HG03521 (cell line): Measurements from ENCODE around the gene GNAO1.

ENCODE experiments used
- ATAC-seq: cut with Tn5 transposase; IDR thresholded peaks from one replicate; pipeline ENCODE4 v1.9.1; 2021; ENCODE audit warnings: mild to moderate bottlenecking, moderate library complexity; ENCODE audit not compliant: unreplicated experiment

GNAO1 gene

DNA sequence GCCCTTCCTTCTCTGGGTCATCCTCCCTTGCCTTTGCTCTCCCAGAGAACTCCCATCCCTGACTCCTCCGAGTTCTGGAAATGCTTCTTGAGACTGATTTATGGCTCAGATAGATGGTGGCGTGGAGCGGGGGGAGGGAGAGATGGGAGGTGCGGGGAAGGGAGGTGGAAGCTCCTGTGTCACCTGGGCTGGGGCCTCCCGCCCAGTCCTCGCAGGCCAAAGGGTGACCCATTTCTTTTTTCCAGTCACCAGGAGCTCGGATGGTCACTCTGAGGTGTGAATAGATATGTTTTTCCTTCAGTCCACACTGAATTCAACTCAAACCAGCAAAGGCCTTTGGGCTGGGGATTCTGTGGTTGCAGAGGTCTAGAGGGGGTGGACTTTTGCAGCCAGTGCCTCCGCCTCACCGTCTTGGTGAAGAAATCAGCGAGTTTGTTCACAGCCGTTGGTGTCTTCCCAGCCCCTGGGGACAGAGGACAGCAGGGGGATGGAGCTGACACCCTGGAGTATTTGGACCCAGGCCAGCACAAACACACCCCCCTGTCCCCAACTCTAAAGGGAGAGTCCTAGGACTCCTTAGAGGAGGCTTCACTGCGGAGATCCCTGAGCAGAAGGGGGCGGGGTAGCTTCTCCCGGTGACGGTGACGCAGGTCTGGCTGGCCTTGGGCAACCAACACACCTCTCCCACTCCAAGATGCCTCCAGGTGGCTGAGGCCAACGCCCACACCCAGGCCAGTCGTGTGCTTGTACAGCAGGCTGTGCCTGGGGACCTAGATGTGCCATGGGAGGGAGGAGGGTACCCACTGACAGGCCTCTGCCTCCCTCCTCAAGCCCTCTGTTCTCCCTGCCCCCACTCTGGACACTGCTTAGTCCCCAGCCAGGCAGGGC is 153.5 kb downstream of the GNAO1 start:
- no peak for ATAC-seq

DNA sequence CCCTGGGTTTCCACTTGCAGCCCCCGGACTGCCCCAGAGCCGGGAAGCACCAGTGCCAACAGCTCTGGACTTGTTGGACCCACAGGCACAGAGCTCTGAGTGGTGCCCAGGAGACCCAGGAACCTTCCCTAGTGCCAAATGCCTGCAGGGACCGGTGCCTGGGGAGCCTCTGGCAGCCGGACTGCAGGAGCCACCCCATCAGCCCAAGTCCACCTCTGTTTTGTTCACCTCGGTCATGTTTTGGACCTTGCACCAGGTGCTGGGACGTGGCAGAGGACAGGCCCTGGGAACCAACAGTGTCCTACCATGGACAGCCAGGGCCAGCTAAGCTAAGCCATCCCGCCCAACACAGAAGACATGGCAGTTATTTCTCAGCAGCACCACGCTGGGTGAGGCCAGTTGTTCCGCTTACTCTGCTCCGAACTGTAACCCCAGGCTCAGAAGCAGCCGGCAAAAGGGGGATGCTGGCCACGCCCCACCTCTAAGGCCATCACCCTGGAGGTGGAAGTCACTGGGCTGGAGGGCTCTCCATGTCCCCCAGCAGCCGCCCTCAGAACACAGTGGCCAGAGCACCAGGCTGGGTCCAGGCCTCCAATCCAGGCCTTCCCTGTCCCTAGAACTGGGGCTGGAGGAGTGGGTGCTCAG is 154.2 kb downstream of the GNAO1 start:
- ATAC-seq: no peak

DNA sequence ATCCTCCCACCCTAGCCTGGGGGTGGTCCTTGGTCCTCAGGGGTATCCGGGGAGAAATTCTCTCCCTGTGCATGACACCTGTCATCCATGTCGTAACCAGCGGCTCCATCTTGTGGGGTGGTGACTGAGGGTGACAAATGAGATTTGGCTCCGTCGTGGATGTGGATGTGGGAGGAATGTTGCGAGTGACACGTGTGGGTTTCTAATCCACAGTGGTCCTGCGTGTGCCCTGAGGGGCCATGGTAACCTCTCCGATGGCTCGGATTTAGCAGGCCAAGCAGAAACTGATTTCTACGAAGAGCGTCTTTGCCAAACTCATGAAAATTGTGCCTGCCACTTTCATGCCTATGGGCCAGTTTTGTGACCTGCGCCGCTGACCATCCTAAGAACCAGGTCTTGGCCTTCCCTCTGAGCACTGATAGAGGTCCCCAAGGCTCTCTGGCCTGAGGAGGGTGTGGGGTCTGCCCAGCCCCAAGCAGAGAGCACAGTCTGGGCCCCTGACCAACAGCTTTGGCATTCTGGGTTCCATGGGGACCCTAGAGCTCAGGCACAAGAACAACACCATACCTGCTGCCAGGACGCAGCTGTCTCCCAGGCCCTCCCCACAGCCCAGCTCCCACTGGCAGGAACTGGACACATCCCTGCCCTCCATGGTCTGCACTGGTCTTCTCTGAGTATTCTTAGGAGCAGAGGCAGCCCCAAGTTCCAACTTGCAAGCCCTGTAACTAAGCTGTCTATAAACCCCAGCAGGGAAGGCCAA is 155.0 kb downstream of the GNAO1 start:
- ATAC-seq: no peak

DNA sequence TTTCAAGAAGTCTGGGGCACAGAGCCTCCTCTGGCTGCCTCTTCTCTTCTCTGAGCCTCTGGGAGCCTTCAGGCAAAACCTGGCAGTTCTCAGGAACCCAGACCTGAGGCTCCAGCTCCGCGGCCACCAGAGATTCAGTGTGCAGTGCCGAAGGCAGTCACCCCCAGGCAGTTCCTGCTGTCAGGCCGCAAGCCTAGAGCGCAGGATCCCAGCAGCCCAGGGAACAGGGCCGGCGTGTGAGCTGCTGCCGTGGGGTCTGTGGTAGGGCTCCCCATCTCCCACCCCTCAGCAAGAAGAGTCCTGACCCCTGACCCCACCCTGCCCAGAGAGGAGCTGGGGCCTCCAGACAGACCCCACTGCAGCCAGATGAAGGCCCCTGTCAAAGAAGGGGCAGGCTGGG is 155.9 kb downstream of the GNAO1 start:
- ATAC-seq: no peak

DNA sequence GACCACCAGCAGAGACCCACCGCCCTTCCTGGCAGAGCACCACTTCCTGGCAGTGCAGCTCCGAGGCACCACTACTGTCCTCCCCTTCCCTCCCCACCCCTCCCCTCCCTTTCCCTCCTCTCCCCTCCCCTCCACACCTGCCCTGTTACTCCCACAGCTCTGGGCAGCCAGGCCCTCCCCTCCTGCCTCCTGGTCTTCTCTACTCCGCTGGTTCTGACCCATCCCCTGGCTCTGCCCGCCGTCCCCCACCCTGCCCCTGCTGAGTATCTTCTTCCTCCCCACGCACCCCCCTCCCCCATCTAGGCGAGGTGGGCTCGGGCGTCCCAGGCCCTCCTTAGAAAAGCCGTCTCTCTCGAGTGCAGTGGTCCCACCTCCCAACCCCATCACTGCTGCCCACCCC is 156.4 kb downstream of the GNAO1 start:
- no peak for ATAC-seq

DNA sequence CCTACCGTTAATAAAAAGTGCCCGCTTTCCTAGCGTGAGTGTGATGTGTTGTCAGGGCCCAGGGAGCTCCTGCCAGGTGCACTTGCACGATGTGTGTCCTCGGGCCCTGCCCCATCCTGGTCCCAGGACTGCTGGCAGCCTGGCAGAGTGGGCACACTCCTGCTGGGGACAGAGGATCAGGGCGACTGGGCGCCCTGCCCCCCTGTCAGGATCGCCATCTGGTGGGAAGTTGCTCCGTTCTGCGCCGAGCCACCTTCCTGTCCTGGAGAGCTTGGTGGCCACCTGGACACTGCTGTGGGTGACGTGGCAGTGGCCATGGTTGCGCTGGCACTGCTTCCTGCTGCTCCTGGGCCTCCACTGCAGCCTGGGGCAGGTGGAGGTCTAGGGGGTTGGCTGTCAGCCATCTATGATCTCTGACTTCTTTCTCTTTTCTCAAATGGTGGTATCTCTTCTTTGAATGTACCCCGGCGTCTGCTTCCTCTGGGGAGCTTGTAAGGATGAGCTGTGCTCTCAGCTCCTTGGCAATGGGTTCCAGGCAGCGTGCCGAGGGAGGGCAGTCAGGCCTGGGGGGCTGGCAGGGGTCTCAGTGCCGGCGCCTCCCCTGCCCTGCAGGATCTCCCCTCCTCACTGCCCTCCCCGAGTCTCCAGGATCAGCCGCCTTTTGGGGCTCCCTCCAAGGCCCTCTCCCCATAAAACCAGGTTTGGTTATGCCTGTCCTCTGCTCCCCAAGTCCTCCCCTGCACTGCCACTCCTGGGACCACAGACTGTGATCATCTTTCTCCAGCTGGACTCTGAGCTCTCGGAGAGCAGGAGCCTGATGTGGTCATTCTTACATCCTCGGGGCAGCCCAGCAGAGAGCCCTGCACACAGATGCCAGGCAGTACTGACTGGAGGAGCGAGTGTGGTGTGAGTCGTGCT is 157.1 kb downstream of the GNAO1 start:
- ATAC-seq: no peak

DNA sequence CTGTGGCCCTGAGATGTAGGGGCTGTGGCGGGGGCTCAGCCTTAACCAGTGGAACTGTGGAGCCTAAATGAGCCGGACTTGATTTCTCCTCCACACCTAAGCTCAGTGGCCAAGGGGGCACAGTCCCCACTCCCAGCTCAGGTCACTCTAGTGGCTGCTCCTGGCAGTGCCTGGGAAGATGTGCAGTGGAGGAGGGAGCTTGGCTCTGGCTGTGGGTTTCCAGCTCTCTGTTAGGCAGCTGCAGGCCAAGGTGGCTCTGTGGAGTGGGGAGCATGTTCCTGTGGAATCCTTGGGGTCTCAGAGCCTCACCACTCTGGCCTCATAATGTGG is 157.8 kb downstream of the GNAO1 start:
- ATAC-seq: no peak

DNA sequence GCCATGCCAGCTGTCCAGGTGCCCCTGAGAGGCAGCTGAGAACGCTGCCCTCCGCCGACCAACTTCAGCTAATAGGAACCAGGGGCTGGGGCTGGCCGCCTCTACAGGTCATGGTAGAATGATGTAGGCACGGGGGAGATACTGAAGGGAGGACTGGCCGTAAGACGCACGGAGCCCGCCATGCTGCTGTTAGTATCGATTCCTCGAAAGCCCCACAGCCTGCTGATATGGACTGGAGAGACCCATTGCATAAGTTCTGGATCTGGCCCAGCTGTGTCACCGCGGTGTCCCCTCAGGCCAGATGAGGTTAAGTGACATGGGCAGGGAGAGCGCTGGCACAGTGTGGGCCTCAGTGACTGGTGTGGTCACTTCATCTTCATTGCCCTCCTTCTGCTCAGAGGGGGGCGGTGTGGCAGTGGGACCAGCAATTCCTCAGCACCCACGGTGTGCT is 158.4 kb downstream of the GNAO1 start:
- no peak for ATAC-seq

DNA sequence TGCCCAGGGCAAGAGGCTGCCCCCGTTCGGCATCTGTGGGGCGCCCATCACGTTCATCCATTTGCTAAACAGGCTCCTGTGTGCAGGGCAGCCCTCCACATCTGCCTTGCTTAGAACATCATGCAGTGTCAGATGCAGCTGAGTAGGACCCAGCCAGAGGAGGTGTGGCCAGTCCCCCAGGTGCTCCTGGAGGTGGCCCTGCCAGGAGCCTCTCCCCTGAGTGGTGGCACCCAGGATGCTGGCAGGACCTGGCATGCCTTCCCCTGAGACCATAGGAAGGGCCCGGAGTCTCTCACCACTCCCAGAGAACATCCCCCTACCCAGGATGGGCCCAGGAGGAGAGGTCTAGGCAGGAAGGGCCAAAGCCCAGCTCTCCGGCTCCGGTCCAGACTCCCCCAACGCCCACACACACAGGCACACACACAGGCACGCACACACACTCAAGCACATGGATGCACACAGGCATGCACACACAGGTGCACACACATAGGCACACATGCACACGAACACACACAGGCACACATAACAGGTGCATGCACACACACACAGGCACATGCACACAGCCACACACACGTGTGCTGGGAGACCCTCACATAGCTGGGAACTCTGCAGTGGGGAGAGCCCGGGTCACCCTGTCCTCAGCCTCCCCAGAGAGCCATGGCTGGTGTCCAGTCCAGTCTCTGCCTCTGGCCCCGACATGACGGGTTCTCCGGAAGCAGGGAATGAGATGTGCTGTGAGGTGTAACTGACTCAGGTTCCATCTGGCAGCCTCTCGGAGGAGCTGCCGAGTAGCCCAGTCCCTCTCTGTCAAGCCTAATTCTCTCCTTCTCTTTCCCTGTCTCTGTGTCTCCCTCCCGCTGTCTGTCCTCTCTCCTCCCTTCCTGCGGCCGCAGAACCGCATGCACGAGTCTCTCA is 159.5 kb downstream of the GNAO1 start:
- no peak for ATAC-seq

DNA sequence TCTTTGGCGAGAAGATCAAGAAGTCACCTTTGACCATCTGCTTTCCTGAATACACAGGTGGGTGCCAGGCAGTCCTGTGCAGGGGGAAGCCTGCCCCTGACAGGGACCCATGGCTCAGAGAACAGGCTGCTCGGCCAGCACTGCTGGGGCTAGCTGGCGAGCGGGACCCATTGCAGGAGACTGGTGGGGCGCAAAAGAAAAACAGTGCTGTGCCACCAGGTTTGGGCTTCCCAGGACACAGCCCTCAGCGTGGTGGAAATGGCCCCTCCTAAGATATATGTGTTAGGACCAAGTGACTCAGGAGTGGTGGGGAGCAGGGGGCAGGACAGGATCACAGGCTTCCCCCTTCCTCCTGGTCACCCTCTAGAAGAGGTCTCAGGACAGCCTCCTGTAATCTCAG is 160.2 kb downstream of the GNAO1 start:
- no peak for ATAC-seq

DNA sequence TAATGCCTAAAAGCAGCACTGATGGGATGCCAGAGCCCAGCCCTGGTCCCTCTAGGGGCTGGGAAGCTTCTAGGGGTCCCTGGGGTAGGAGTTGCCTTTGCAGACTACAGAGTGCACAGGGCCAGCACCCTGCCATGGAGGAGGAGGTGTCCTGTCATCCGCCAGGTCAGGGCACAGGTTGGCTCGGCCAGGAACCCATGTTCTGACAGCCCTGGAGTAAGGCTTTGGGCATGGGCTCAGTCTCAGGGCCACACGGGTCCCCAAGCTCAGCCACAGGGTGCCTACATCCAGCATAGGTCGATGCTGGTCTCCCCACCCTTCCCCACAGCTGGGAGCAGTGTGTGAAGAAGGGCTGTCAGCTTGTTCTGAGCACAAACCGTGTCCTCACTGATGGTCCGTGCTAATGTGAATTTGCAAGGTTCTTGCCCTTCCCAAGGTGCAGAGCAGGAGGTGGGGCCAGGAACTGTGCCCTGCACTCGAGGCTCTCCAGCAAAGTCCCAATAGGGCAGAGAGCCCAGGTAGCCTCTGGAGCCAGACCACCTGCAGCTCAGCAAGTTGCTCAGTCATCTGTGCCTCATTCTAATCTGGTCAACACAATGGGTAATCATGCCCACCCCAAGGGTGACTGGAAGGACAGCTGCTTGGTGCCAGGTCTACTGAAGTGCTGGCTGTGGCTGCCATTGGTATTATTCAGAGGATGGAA is 161.2 kb downstream of the GNAO1 start:
- ATAC-seq: no peak

DNA sequence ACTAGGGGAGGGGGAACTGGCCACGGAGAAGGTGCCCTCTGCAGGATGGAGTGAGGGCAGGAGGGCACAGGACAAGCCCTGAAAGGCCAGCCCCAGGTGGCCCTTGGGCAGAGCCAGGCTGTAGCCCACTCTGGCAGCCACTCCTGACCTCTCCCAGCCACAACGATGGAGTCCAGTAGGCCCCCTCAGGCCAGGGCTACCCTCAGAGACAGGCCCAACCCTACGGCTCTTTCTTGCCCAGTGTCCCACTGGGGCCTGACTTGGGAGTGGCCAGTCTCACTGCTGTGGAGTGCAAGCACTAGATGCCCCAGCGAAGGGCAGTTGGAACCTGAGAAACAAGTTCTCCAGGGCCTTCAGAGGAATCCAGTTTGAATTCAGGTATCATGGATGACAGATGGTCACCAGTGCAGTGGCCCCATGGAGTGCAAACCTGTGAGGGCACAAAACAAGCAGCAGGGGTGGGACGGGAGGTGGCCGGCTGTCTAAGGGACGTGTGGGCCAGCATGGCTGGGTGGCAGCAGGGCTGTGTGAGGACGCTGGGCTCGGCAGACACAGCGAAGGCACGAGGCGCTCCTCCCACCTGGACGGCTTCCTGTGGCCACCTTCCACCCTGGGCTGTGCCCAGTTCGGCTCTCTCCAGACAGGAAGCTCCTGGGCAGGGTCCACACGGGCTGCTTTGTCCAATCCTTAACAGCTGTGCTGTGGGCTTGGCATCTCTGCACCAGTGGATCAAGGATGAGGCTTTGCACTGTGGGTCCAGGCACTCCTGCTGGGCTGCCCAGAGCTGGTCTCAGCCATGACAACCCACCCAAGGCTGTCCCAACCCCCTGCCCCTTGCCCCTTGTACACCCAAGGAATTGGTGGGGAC is 162.0 kb downstream of the GNAO1 start:
- ATAC-seq: no peak

DNA sequence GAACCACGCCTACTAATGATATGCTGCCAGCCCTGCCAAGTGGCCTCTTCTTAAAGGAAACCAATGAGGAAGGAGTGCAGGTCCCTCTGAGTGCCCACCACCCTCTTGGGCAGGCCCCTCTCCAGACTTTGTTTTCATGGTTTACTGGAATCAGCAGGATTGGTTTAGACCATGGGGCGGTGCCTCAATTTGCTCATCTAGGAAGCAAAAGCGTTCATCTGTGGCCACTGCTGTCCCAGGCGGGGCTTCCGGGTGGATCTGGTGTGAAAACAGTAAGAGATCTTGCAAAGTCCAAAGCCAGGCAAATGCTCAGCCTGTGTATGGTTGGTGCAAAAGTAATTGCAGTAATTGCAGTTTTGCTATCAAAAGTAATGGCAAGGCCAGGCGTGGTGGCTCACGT is 162.7 kb downstream of the GNAO1 start:
- ATAC-seq: no peak

DNA sequence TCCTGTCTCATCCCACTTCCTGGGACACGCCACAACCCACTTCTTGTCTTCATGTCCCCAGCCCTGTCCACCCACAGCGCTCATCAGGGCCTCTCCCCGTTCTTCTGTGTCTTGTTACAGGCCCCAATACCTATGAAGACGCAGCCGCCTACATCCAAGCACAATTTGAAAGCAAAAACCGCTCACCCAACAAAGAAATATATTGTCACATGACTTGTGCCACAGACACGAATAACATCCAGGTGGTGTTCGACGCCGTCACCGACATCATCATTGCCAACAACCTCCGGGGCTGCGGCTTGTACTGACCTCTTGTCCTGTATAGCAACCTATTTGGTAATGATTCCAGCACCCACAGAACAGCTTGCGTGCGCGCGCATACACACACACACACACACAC is 163.5 kb downstream of the GNAO1 start:
- ATAC-seq: no peak

DNA sequence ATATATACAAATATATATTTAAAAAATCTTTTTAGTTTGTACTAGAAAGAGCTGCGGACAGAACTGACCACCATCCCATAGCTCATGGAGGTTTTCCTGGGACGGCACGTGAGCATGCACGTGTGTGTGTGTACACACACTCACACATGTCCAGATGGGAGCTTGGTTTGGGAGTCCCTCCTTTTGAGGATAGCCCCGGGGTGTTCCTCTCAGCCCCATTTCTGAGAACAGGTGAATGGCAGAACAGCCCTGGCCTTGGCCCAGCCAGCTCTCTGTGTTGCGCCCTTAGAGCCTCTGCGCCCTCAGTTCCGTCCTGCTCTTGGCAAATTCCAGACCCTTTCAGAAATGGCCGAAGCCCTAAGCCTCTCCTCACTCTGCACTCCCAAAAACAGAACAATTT is 163.9 kb downstream of the GNAO1 start:
- ATAC-seq: no peak

DNA sequence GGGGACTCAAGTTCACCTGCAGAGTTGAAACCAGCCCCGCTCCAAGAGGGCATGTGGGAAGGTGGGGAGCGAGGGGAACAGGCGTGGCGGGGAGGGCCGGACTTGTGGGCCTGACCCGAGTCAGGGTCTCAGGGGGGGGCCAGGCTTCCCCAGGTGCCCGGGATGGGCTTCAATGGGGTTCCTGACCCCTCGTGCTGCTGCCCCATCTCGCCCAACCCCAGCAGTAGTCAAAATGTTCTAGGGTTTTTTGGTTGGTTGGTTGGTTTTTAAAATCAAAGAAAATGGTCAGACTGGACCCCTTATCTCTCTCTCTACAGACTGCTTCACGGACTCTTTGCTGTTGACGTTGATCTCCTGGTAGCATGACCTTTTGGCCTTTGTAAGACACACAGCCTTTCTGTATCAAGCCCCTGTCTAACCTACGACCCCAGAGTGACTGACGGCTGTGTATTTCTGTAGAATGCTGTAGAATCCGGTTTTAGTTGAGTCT is 164.5 kb downstream of the GNAO1 start:
- no peak for ATAC-seq

DNA sequence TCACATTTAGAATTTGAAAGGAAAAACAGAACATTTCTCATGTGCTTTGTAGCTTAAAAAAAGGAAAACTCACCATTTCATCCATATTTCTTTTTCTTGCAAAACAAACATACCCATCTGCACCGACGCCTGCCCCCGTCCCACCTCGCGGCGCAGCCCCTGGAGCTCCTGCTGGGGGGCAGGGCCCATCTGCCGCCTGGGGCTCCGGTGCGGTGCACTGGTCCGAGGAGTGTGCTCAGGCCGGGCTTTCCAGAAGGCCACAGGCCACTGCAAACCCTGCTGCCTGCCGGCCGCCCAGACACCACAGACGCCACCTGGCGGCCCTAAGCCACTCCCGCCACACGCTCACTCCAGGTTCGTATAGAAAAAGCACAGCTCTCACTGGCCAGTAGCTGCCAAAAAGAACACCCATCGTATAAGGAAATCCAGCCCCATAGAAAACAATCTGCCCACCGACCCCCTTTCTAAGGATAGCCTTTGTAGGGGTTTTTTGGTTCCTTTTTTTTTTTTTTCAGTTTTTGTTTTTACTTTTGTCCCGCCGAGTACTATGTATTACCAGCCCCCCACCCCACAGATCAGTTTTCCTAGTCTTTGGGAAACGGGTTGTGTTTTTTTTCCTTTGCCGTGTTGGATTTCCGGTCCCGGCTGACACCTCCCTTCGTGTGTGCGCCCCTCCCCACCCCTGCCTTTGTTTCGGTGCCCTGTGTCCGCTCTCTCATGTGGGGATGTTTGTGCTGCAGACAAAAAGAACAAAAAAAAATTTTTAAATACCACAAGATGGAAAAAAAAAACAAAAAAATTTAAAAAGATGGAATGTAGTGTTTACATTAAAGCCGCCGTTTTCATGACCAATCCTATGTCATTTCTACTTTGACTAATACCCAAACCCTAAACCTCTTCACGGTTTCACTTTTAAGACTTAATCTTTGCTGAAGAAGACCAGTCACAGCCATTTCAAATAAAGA is 165.3 kb downstream of the GNAO1 start:
- ATAC-seq: peak; percentile 91
